Effector memory CD8-positive, alpha-beta T cell (primary cell): Measurements from ENCODE around the gene PCNT.
"Not testable (repeated sequence)": the region's sequence is repeated elsewhere in the genome, so short reads cannot be mapped to it uniquely, and the experiment has no call there.

Source experiments
- ATAC-seq: fragments of 150-1000 bp; cut with Tn5 transposase; replicated peaks from 2 replicates; pipeline ENCODE4 v1.10.0; 2021; ENCODE audit warnings: mild to moderate bottlenecking, moderate library complexity
- DNase-seq, 3 experiments: peaks; one replicate each; pipeline ENCODE4 v3.0.0; 2021
- H3K27ac Mint-ChIP-seq, 2 donors: one replicate each; pipeline ENCODE4 v1.8.0; 2022; ENCODE audit warnings: mild to moderate bottlenecking in 2 of 2, mixed read lengths in 2 of 2, moderate library complexity in 2 of 2
- H3K27me3 Mint-ChIP-seq, 2 donors: one replicate each; pipeline ENCODE4 v1.8.0; 2022; ENCODE audit warnings: mixed read lengths in 2 of 2
- H3K36me3 Mint-ChIP-seq: one replicate; pipeline ENCODE4 v1.8.0; 2022; ENCODE audit warnings: mild to moderate bottlenecking, moderate library complexity, mixed read lengths; ENCODE audit not compliant: insufficient read depth
- H3K4me1 Mint-ChIP-seq, 2 donors: one replicate each; pipeline ENCODE4 v1.8.0; 2022; ENCODE audit warnings: low read depth in 2 of 2, mixed read lengths in 2 of 2
- H3K4me3 Mint-ChIP-seq, 2 donors: one replicate each; pipeline ENCODE4 v1.8.0; 2022; ENCODE audit warnings: mild to moderate bottlenecking in 2 of 2, mixed read lengths in 2 of 2, moderate library complexity in 2 of 2
- H3K9me3 Mint-ChIP-seq, 2 donors: one replicate each; pipeline ENCODE4 v1.8.0; 2022; ENCODE audit warnings: mixed read lengths in 2 of 2

Gene PCNT

GRCh38 chr21:46366091-46366490 lies 42.1 kb downstream of the PCNT start:
- H3K36me3 Mint-ChIP-seq, result peaks cover 29% of the 10 kb centered on the region
- H3K4me3 Mint-ChIP-seq, result no peak overlapping the region
- H3K27me3 Mint-ChIP-seq, result no peaks in the 10 kb centered on the region
- no peak overlapping the region for H3K27ac Mint-ChIP-seq
- no peaks in the 10 kb centered on the region for H3K9me3 Mint-ChIP-seq
- H3K4me1 Mint-ChIP-seq, result peaks cover 14 to 26% of the 10 kb centered on the region in 2 donors
- ATAC-seq (no peak), DNase-seq (no peak)

- Mint-ChIP-seq H3K27ac (no peak overlapping the region), H3K4me3 (no peak overlapping the region), H3K9me3 (no peaks in the 10 kb centered on the region)
These were observed 42.6 kb downstream of the PCNT start for GRCh38 chr21:46366561-46366960.

GRCh38 chr21:46366966-46367365 lies 43.0 kb downstream of the PCNT start:
- H3K9me3 Mint-ChIP-seq, result no peaks in the 10 kb centered on the region
- peaks cover 25% of the 10 kb centered on the region for H3K36me3 Mint-ChIP-seq
- H3K27me3 Mint-ChIP-seq, result no peaks in the 10 kb centered on the region
- H3K4me1 Mint-ChIP-seq, result peaks cover 20 to 26% of the 10 kb centered on the region in 2 donors
- no peak for DNase-seq
- no peak for ATAC-seq
- H3K4me3 Mint-ChIP-seq, result no peak overlapping the region
- no peak overlapping the region for H3K27ac Mint-ChIP-seq

More at GRCh38 chr21:46366561-46366960, 42.6 kb downstream of the PCNT start:
- DNase-seq (no peak), ATAC-seq (no peak)
- peaks cover 16 to 25% of the 10 kb centered on the region in 2 donors for H3K4me1 Mint-ChIP-seq
- H3K36me3 Mint-ChIP-seq, result peaks cover 28% of the 10 kb centered on the region
- no peaks in the 10 kb centered on the region for H3K27me3 Mint-ChIP-seq

GRCh38 chr21:46368533-46369285 lies 44.8 kb downstream of the PCNT start:
- peak; percentile 51 to 59 (median 54) for DNase-seq
- Mint-ChIP-seq H3K27ac (peak overlapping the region; percentile 73 to 79), H3K36me3 (peaks cover 19% of the 10 kb centered on the region), H3K27me3 (no peaks in the 10 kb centered on the region), H3K4me3 (peak overlapping the region; percentile 59 to 60), H3K9me3 (no peaks in the 10 kb centered on the region), H3K4me1 (peaks cover 20 to 21% of the 10 kb centered on the region in 2 donors)
- peak; percentile 96 for ATAC-seq

- Mint-ChIP-seq H3K27me3 (no peaks in the 10 kb centered on the region), H3K36me3 (peaks cover 13% of the 10 kb centered on the region), H3K4me3 (peak overlapping the region in 1 of 2 donors; percentile 59), H3K4me1 (peaks cover 21 to 23% of the 10 kb centered on the region in 2 donors), H3K9me3 (no peaks in the 10 kb centered on the region), H3K27ac (peak overlapping the region; percentile 25 to 73)
- DNase-seq (no peak), ATAC-seq (no peak)
These were observed 45.7 kb downstream of the PCNT start for GRCh38 chr21:46369520-46370235.

GRCh38 chr21:46371204-46372013 lies 47.5 kb downstream of the PCNT start:
- no peak overlapping the region for H3K27ac Mint-ChIP-seq
- DNase-seq (no peak), ATAC-seq (no peak)
- peaks cover 16% of the 10 kb centered on the region for H3K36me3 Mint-ChIP-seq
- H3K27me3 Mint-ChIP-seq, result no peaks in the 10 kb centered on the region
- peaks cover 21 to 23% of the 10 kb centered on the region in 2 donors for H3K4me1 Mint-ChIP-seq
- no peaks in the 10 kb centered on the region for H3K9me3 Mint-ChIP-seq
- no peak overlapping the region for H3K4me3 Mint-ChIP-seq

- ATAC-seq (no peak), DNase-seq (no peak)
- Mint-ChIP-seq H3K9me3 (no peaks in the 10 kb centered on the region), H3K27ac (no peak overlapping the region), H3K36me3 (peaks cover 13% of the 10 kb centered on the region), H3K4me1 (peaks cover 21 to 23% of the 10 kb centered on the region in 2 donors), H3K4me3 (no peak overlapping the region), H3K27me3 (no peaks in the 10 kb centered on the region)
These were observed 48.1 kb downstream of the PCNT start for GRCh38 chr21:46372014-46372485.

GRCh38 chr21:46372947-46373346 lies 49.0 kb downstream of the PCNT start:
- not testable (repeated sequence) for H3K27ac Mint-ChIP-seq, ATAC-seq, H3K9me3 Mint-ChIP-seq, H3K4me3 Mint-ChIP-seq, H3K27me3 Mint-ChIP-seq, DNase-seq
- Mint-ChIP-seq H3K36me3 (peaks cover 12% of the 10 kb centered on the region), H3K4me1 (peaks cover 21 to 23% of the 10 kb centered on the region in 2 donors)

- H3K36me3 Mint-ChIP-seq, result peaks cover 12% of the 10 kb centered on the region
- H3K27ac Mint-ChIP-seq, result no peak overlapping the region
- H3K4me1 Mint-ChIP-seq, result peaks cover 8 to 9% of the 10 kb centered on the region in 2 donors
- no peak overlapping the region for H3K4me3 Mint-ChIP-seq
- DNase-seq (no peak), ATAC-seq (no peak)
- no peaks in the 10 kb centered on the region for H3K9me3 Mint-ChIP-seq
- H3K27me3 Mint-ChIP-seq, result no peaks in the 10 kb centered on the region
These were observed 50.9 kb downstream of the PCNT start for GRCh38 chr21:46374761-46375389.

GRCh38 chr21:46375560-46376230 lies 51.7 kb downstream of the PCNT start:
- H3K27me3 Mint-ChIP-seq, result no peaks in the 10 kb centered on the region
- ATAC-seq, result no peak
- DNase-seq, result no peak
- peaks cover 8 to 9% of the 10 kb centered on the region in 2 donors for H3K4me1 Mint-ChIP-seq
- H3K4me3 Mint-ChIP-seq, result no peak overlapping the region
- H3K27ac Mint-ChIP-seq, result no peak overlapping the region
- peaks cover 9% of the 10 kb centered on the region for H3K36me3 Mint-ChIP-seq
- no peaks in the 10 kb centered on the region for H3K9me3 Mint-ChIP-seq

GRCh38 chr21:46376231-46376628 lies 52.3 kb downstream of the PCNT start:
- Mint-ChIP-seq H3K4me1 (peaks cover 10 to 14% of the 10 kb centered on the region in 2 donors), H3K27ac (no peak overlapping the region), H3K9me3 (no peaks in the 10 kb centered on the region), H3K4me3 (no peak overlapping the region), H3K36me3 (peaks cover 7% of the 10 kb centered on the region), H3K27me3 (no peaks in the 10 kb centered on the region)
- DNase-seq (no peak), ATAC-seq (no peak)

GRCh38 chr21:46376856-46377453 lies 53.0 kb downstream of the PCNT start:
- Mint-ChIP-seq H3K27ac (peak overlapping the region in 1 of 2 donors; percentile 73), H3K36me3 (peaks cover 7% of the 10 kb centered on the region), H3K27me3 (no peaks in the 10 kb centered on the region), H3K4me1 (peaks cover 6 to 15% of the 10 kb centered on the region in 2 donors), H3K9me3 (peaks cover 0 to 4% of the 10 kb centered on the region in 2 donors), H3K4me3 (no peak overlapping the region)
- no peak for DNase-seq
- no peak for ATAC-seq
